Loucy (cell line): ENCODE measurements around the gene BIK.

Experiments used
- H2AFZ ChIP-seq: fragments of 200-600 bp; sonication (generic); 2 replicates; pipeline ENCODE4 v1.6.0; 2016; ENCODE audit warnings: antibody characterized with exemption, mild to moderate bottlenecking, low read length, moderate library complexity
- H3F3A ChIP-seq: fragments of 200-600 bp; 2 replicates; pipeline ENCODE4 v1.6.0; 2016; ENCODE audit warnings: antibody characterized with exemption, low read depth, mild to moderate bottlenecking
- H3K27me3 ChIP-seq: fragments of 200-600 bp; sonication (generic); 2 replicates; pipeline ENCODE4 v1.6.1; 2014; ENCODE audit warnings: low read length, mild to moderate bottlenecking; ENCODE audit not compliant: insufficient read depth, poor library complexity, severe bottlenecking
- H3K36me3 ChIP-seq: fragments of 200-600 bp; sonication (generic); 2 replicates; pipeline ENCODE4 v1.6.1; 2016; ENCODE audit warnings: low read length; ENCODE audit not compliant: insufficient read depth
- H3K4me1 ChIP-seq: fragments of 200-600 bp; sonication (generic); 2 replicates; pipeline ENCODE4 v1.5.1; 2014; ENCODE audit warnings: low read length, mild to moderate bottlenecking; ENCODE audit not compliant: insufficient read depth, poor library complexity, severe bottlenecking
- H3K4me2 ChIP-seq: fragments of 200-600 bp; sonication (generic); 2 replicates; pipeline ENCODE4 v1.6.0; 2014; ENCODE audit warnings: antibody characterized with exemption, low read length, low read depth, mild to moderate bottlenecking; ENCODE audit not compliant: poor library complexity, severe bottlenecking
- H3K4me3 ChIP-seq: fragments of 200-600 bp; sonication (generic); 2 replicates; pipeline ENCODE4 v1.5.1; 2014; ENCODE audit warnings: low read length, mild to moderate bottlenecking, mixed read lengths; ENCODE audit not compliant: poor library complexity, severe bottlenecking
- H3K79me2 ChIP-seq: fragments of 200-600 bp; sonication (generic); 2 replicates; pipeline ENCODE4 v1.6.1; 2014; ENCODE audit warnings: low read length; ENCODE audit not compliant: insufficient read depth
- H3K9ac ChIP-seq: fragments of 200-600 bp; sonication (generic); 2 replicates; pipeline ENCODE4 v1.6.0; 2014; ENCODE audit warnings: mild to moderate bottlenecking, low read depth, low read length, moderate library complexity; ENCODE audit not compliant: poor library complexity, severe bottlenecking
- H3K9me2 ChIP-seq: fragments of 200-600 bp; sonication (generic); replicated peaks from 2 replicates; pipeline ENCODE4 v1.6.1; 2016; ENCODE audit warnings: low read depth, low read length, mixed read lengths
- H3K9me3 ChIP-seq: fragments of 200-600 bp; sonication (generic); 2 replicates; pipeline ENCODE4 v1.6.1; 2014; ENCODE audit warnings: mild to moderate bottlenecking, antibody characterized with exemption, low read length, low read depth; ENCODE audit not compliant: insufficient read depth
- H4K20me1 ChIP-seq: fragments of 200-600 bp; sonication (generic); 2 replicates; pipeline ENCODE4 v1.6.0; 2014; ENCODE audit warnings: antibody characterized with exemption, low read length, mild to moderate bottlenecking; ENCODE audit not compliant: insufficient read depth, poor library complexity, severe bottlenecking
- CTCF ChIP-seq: fragments of 200-600 bp; sonication (generic); conservative IDR thresholded peaks from 2 replicates; pipeline ENCODE4 v1.5.1; 2014; ENCODE audit warnings: mild to moderate bottlenecking, antibody characterized with exemption, low read length
- EZH2phosphoT487 ChIP-seq: fragments of 200-600 bp; IDR thresholded peaks from 2 replicates; pipeline ENCODE4 v1.6.1; 2018; ENCODE audit warnings: antibody characterized with exemption, mild to moderate bottlenecking, moderate library complexity, borderline replicate concordance

BIK gene

GRCh38 chr22:43118024-43118849, 7.7 kb downstream of the BIK start:
- Histone ChIP-seq H3K9me3 (no peaks in the 10 kb centered on the region), H3K4me1 (peaks cover 25% of the 10 kb centered on the region), H3K27me3 (no peaks in the 10 kb centered on the region), H3F3A (no peaks in the 10 kb centered on the region), H2AFZ (no peak overlapping the region; the same call in 1 of the 2 replicates), H3K4me3 (no peak overlapping the region), H4K20me1 (no peaks in the 10 kb centered on the region), H3K4me2 (peak overlapping the region; percentile 26), H3K36me3 (no peaks in the 10 kb centered on the region), H3K79me2 (no peaks in the 10 kb centered on the region), H3K9ac (no peak overlapping the region), H3K9me2 (no peaks in the 10 kb centered on the region)
- TF ChIP-seq CTCF, result no peak
- no peak for TF ChIP-seq EZH2phosphoT487

GRCh38 chr22:43118953-43119458, 8.5 kb downstream of the BIK start:
- H3K4me2 ChIP-seq, result peak overlapping the region; percentile 26
- TF ChIP-seq EZH2phosphoT487 (no peak), CTCF (no peak)
- no peaks in the 10 kb centered on the region for H3K9me3 ChIP-seq
- no peaks in the 10 kb centered on the region for H3K79me2 ChIP-seq
- H3K4me1 ChIP-seq, result peaks cover 17% of the 10 kb centered on the region
- no peaks in the 10 kb centered on the region for H3F3A ChIP-seq
- no peaks in the 10 kb centered on the region for H4K20me1 ChIP-seq
- no peak overlapping the region; the same call in 1 of the 2 replicates for H2AFZ ChIP-seq
- H3K36me3 ChIP-seq, result no peaks in the 10 kb centered on the region
- no peaks in the 10 kb centered on the region for H3K27me3 ChIP-seq
- H3K9ac ChIP-seq, result no peak overlapping the region
- no peak overlapping the region for H3K4me3 ChIP-seq
- H3K9me2 ChIP-seq, result no peaks in the 10 kb centered on the region

GRCh38 chr22:43126501-43127165, 16.1 kb downstream of the BIK start:
- Histone ChIP-seq H3K36me3 (peaks cover 3% of the 10 kb centered on the region; the same call in 1 of the 2 replicates), H3K27me3 (no peaks in the 10 kb centered on the region), H3F3A (no peaks in the 10 kb centered on the region), H3K4me2 (no peak overlapping the region), H3K79me2 (no peaks in the 10 kb centered on the region), H3K9me3 (no peaks in the 10 kb centered on the region), H2AFZ (no peak overlapping the region), H3K4me3 (no peak overlapping the region), H4K20me1 (no peaks in the 10 kb centered on the region), H3K4me1 (peaks cover 17% of the 10 kb centered on the region), H3K9ac (no peak overlapping the region), H3K9me2 (no peaks in the 10 kb centered on the region)
- TF ChIP-seq CTCF (no peak), EZH2phosphoT487 (no peak)
